GM10847 (cell line): Measurements from ENCODE around the gene ZCCHC17.

ENCODE experiments used
- POLR2A ChIP-seq: IDR thresholded peaks from 2 replicates; pipeline ENCODE4 v1.6.1; 2011; ENCODE audit not compliant: insufficient read length; ENCODE audit errors: extremely low read depth

Gene ZCCHC17

GRCh38 chr1:31354283-31354682, 57.5 kb downstream of the ZCCHC17 start:
- TF ChIP-seq POLR2A, result no peak

GRCh38 chr1:31356427-31356826, 59.6 kb downstream of the ZCCHC17 start:
- no peak for TF ChIP-seq POLR2A

- no peak for TF ChIP-seq POLR2A
Measured at GRCh38 chr1:31361607-31362006, 64.8 kb downstream of the ZCCHC17 start.

GRCh38 chr1:31362032-31362431, 65.2 kb downstream of the ZCCHC17 start:
- TF ChIP-seq POLR2A, result no peak

GRCh38 chr1:31364561-31365250, 67.9 kb downstream of the ZCCHC17 start:
- TF ChIP-seq POLR2A, result no peak

- no peak for TF ChIP-seq POLR2A
Measured at GRCh38 chr1:31366796-31367195, 70.0 kb downstream of the ZCCHC17 start.

GRCh38 chr1:31368611-31369107, 71.8 kb downstream of the ZCCHC17 start:
- no peak for TF ChIP-seq POLR2A

- no peak for TF ChIP-seq POLR2A
Measured at GRCh38 chr1:31370021-31370420, 73.2 kb downstream of the ZCCHC17 start.

GRCh38 chr1:31370565-31370964, 73.7 kb downstream of the ZCCHC17 start:
- TF ChIP-seq POLR2A, result no peak

GRCh38 chr1:31371121-31371959, 74.5 kb downstream of the ZCCHC17 start:
- TF ChIP-seq POLR2A, result no peak

- TF ChIP-seq POLR2A, result no peak
Measured at GRCh38 chr1:31372051-31372450, 75.2 kb downstream of the ZCCHC17 start.

GRCh38 chr1:31372751-31373055, 75.9 kb downstream of the ZCCHC17 start:
- TF ChIP-seq POLR2A, result no peak

GRCh38 chr1:31373056-31373896, 76.4 kb downstream of the ZCCHC17 start, which contains the start of gene FABP3:
TSS of gene FABP3 (minus strand) at chr1:31373076. CDS start at chr1:31373014, 62 bp downstream.
- no peak for TF ChIP-seq POLR2A

GRCh38 chr1:31373897-31374486, 77.2 kb downstream of the ZCCHC17 start:
- TF ChIP-seq POLR2A, result no peak

- no peak for TF ChIP-seq POLR2A
Measured at GRCh38 chr1:31374511-31375196, 77.8 kb downstream of the ZCCHC17 start.
